ENCODE data around the gene CCNC.

- TF ChIP-seq POLR2AphosphoS5 (IDR thresholded peaks at IDR 0.05; ENCODE audit: low read depth, low read length), result no peak
- TF ChIP-seq CTCF (IDR thresholded peaks at IDR 0.05), result no peak
- no peak for TF ChIP-seq REST (IDR thresholded peaks at IDR 0.05; ENCODE audit: insufficient read depth in 1 of 2, low read depth in 2 of 2, low read length in 1 of 2)
- TF ChIP-seq SIN3A (IDR thresholded peaks at IDR 0.05; ENCODE audit: borderline replicate concordance, insufficient read depth, low read depth, low read length), result no peak
These were observed 70.0 kb downstream of the CCNC start for GRCh38 chr6:99498421-99498820.

Measured in Panc1 (cell line).